Fibroblast of lung (primary cell): ENCODE results near the gene INS. TPM values are rescaled to one million over a fixed set of nuclear protein-coding genes. Genes with fewer than 3 reads are reported as not detected.
A peak's percentile ranks its signal among the peaks of the same experiment; 100 is the strongest.

Source experiments
- DNase-seq, 2 donors: peaks; one replicate each; pipeline versions ENCODE4 v3.0.0 to v3.0.0-alpha.2; 2010; ENCODE audit warnings: low read depth in 2 of 2
- H2AFZ ChIP-seq: 2 replicates; pipeline ENCODE4 v1.5.1; 2012; ENCODE audit warnings: low read length, control low read depth, inconsistent platforms
- H3K27ac ChIP-seq: 2 replicates; pipeline ENCODE4 v1.5.1; 2011; ENCODE audit warnings: low read length, control low read depth; ENCODE audit not compliant: insufficient read depth
- H3K27me3 ChIP-seq: 2 replicates; pipeline ENCODE4 v1.5.1; 2011; ENCODE audit warnings: mild to moderate bottlenecking, low read length; ENCODE audit not compliant: control insufficient read depth, insufficient read depth
- H3K36me3 ChIP-seq: 2 replicates; pipeline ENCODE4 v1.5.1; 2011; ENCODE audit warnings: low read length; ENCODE audit not compliant: control insufficient read depth, insufficient read depth
- H3K4me1 ChIP-seq: 2 replicates; pipeline ENCODE4 v1.5.1; 2011; ENCODE audit warnings: low read length; ENCODE audit not compliant: control insufficient read depth, insufficient read depth; ENCODE audit errors: extremely low read depth
- H3K4me2 ChIP-seq: 2 replicates; pipeline ENCODE4 v1.5.1; 2011; ENCODE audit warnings: low read length, control low read depth; ENCODE audit not compliant: insufficient read depth; ENCODE audit errors: extremely low read depth
- H3K4me3 ChIP-seq, 4 experiments: fragments of 200-600 bp in 1 of 4; sonication (generic) in 1 of 4; replicated peaks in 1 of 4; 2 replicates each; pipeline ENCODE4 v1.5.1; 2011 to 2016; ENCODE audit warnings: low read length in 4 of 4, low read depth in 3 of 4, mild to moderate bottlenecking in 3 of 4, control low read depth in 2 of 4, inconsistent platforms in 1 of 4, mixed read lengths in 1 of 4; ENCODE audit not compliant: insufficient read depth in 1 of 4; ENCODE audit errors: control extremely low read depth in 1 of 4
- H3K79me2 ChIP-seq: 2 replicates; pipeline ENCODE4 v1.5.1; 2012; ENCODE audit warnings: mild to moderate bottlenecking, low read length, inconsistent platforms; ENCODE audit not compliant: control insufficient read depth, insufficient read depth
- H3K9ac ChIP-seq: 2 replicates; pipeline ENCODE4 v1.5.1; 2011; ENCODE audit warnings: mild to moderate bottlenecking, low read length, control low read depth; ENCODE audit not compliant: insufficient read depth
- H3K9me3 ChIP-seq: 2 replicates; pipeline ENCODE4 v1.5.1; 2012; ENCODE audit warnings: low read depth, low read length; ENCODE audit not compliant: control insufficient read depth, insufficient read depth
- H4K20me1 ChIP-seq: 2 replicates; pipeline ENCODE4 v1.5.1; 2011; ENCODE audit warnings: low read length; ENCODE audit not compliant: control insufficient read depth, insufficient read depth; ENCODE audit errors: extremely low read depth
- EZH2 ChIP-seq: IDR thresholded peaks from 2 replicates; pipeline ENCODE4 v1.5.1; 2012; ENCODE audit warnings: low read length, control low read depth, mild to moderate bottlenecking; ENCODE audit errors: missing control alignments
- polyA plus RNA-seq, 2 donors: library from polyadenylated mRNA; depleted of rRNA in 1 of 2; stranded (reverse) in 1 of 2; unstranded in 1 of 2; fragments of >200 nt; gene quantifications; 2 replicates each; pipeline ENCODE4 v1.2.1, GENCODE V29; 2011 to 2012; ENCODE audit warnings: missing spikeins in 1 of 2
- total RNA-seq: library from RNA; depleted of rRNA; stranded (reverse); fragments of >200 nt; gene quantifications from 2 replicates; pipeline ENCODE4 v1.2.1, GENCODE V29; 2014
- TF ChIP-seq, protein P1 (sequence below), 2 donors: IDR thresholded peaks in 1 of 2; conservative IDR thresholded peaks in 1 of 2; 1 replicate in 1 of 2; 2 replicates in 1 of 2; pipeline ENCODE4 v1.5.1; 2011 to 2012; ENCODE audit warnings: low read length in 2 of 2, control low read depth in 1 of 2, inconsistent platforms in 1 of 2, low read depth in 1 of 2, mild to moderate bottlenecking in 1 of 2

Gene INS
- total and polyA plus RNA-seq, 2 donors (not counting 1 experiment from before 2014, with no cell fraction given): not detected

DNA sequence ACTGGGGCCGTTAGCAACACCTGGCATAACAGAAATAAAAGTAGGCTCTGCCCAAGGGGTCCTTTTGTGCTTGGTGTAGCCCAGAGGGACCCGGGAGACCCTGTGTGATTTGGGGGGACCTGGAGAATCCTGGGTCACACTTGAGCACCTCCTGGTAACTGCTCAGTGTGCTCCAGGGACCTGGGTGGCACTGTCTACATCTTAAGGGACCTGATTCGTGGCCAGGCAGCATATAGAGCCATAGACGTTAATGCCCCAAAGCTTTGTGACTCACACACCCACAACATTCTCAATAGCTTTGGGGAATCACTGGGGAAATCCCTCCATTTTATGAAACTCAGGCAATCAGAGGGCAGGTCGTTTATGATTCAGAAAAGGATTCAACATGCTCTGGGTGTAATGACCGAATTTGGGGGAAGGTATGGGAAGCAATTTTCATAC, 18.2 kb downstream of the INS start:
- no peak overlapping the region for H3K4me2 ChIP-seq
- H4K20me1 ChIP-seq: peaks cover 1% of the 10 kb centered on the region
- H3K4me3 ChIP-seq: no peak overlapping the region
- H3K27me3 ChIP-seq: peaks cover 45% of the 10 kb centered on the region
- DNase-seq: peak in 1 of 2 donors; percentile 22
- H3K27ac ChIP-seq: no peak overlapping the region
- H3K79me2 ChIP-seq: no peaks in the 10 kb centered on the region
- no peak overlapping the region for H3K9ac ChIP-seq
- H3K9me3 ChIP-seq: no peaks in the 10 kb centered on the region
- H2AFZ ChIP-seq: no peak overlapping the region
- H3K4me1 ChIP-seq: no peaks in the 10 kb centered on the region
- TF ChIP-seq EZH2: peak; percentile 71
- TF ChIP-seq, protein P1, sequence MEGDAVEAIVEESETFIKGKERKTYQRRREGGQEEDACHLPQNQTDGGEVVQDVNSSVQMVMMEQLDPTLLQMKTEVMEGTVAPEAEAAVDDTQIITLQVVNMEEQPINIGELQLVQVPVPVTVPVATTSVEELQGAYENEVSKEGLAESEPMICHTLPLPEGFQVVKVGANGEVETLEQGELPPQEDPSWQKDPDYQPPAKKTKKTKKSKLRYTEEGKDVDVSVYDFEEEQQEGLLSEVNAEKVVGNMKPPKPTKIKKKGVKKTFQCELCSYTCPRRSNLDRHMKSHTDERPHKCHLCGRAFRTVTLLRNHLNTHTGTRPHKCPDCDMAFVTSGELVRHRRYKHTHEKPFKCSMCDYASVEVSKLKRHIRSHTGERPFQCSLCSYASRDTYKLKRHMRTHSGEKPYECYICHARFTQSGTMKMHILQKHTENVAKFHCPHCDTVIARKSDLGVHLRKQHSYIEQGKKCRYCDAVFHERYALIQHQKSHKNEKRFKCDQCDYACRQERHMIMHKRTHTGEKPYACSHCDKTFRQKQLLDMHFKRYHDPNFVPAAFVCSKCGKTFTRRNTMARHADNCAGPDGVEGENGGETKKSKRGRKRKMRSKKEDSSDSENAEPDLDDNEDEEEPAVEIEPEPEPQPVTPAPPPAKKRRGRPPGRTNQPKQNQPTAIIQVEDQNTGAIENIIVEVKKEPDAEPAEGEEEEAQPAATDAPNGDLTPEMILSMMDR (conservative IDR thresholded peaks at IDR 0.05 in 1 of 2, IDR thresholded peaks at IDR 0.05 in 1 of 2; ENCODE audit: low read depth in 1 of 2, low read length in 2 of 2): no peak
- H3K36me3 ChIP-seq: no peaks in the 10 kb centered on the region

DNA sequence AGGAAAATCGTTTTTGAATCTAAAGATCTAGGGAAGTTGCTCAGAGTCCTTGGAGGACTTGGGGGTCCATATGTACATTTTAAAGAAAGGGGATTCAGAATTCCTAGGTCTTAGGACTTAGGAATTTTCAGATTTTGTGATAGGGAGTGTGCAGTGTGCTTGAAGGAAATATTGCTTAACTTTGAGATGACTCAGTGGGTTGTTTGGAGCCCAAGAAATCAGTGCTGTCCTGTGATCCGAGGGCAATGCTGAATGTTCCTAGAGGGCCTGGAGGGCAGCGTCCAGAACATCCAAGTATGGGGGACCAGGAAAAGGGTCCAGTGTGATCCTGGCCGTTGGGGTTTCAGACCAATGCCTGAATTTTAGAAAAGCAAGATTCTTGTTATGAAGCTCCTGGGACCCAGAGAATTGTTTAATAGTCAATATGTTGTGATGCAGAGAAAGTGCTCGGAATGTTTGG, 18.7 kb downstream of the INS start:
- H3K9ac ChIP-seq: no peak overlapping the region

DNA sequence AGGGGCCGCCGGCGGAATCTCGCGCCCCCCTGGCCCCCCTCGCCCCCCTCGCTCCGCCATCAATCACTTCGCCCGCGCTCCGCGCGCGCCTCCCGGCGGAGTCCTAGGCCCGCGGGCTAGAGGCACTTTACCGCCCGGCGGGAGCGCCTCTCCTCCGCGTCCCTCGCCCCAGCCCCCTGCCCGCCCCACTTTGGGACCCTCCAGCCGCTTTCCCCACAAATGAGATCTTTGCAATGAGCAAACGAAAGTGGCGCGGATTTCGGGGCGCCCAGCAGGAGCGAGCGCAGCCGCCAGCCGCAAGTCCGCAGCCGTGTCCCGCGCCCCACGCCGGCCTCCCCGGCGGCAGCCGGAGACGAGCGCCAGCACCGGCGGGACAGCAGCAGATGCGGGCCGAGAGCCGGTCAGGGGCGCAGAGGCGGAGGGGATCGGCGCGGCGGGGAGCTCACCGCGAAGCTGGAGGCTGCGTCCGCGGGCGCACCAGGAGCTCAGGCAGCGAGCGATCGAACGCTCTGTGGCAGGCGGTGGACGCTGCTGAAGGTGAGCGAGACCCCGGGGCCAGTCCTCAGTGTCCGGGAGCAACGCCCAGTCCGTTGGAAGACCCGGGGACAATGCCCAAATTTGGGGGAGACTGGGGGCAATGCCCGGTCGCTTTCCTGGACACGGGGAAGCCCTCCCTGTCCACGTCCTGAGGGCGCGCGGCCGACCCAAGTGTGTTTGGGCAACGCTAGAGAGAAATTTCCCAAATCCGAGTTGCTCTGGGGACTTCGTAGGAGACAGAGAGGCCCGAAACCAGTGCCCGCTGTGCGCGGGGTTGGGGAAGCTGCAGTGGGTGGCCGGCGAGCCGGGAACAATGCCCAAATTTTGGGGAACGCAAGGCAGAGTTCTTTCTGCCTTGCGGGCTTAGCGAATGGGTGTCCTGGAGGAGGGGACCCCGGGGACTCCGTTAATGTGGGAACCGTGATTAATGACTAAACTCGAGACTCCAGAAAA, 20.3 kb downstream of the INS start:
- TF ChIP-seq, protein P1 (conservative IDR thresholded peaks at IDR 0.05 in 1 of 2, IDR thresholded peaks at IDR 0.05 in 1 of 2; ENCODE audit: low read depth in 1 of 2, low read length in 2 of 2): no peak
- TF ChIP-seq EZH2: peak; percentile 91
- Histone ChIP-seq H4K20me1 (peaks cover 1% of the 10 kb centered on the region), H3K9me3 (no peaks in the 10 kb centered on the region), H3K4me1 (no peaks in the 10 kb centered on the region), H3K27ac (no peak overlapping the region), H3K79me2 (no peaks in the 10 kb centered on the region), H2AFZ (no peak overlapping the region), H3K36me3 (no peaks in the 10 kb centered on the region), H3K27me3 (peaks cover 47% of the 10 kb centered on the region), H3K4me2 (no peak overlapping the region), H3K9ac (no peak overlapping the region), H3K4me3 (no peak overlapping the region)
- no peak for DNase-seq

More for the DNA sequence above, 18.7 kb downstream of the INS start:
- H3K27me3 ChIP-seq: peaks cover 50% of the 10 kb centered on the region
- H3K9me3 ChIP-seq: no peaks in the 10 kb centered on the region
- peaks cover 1% of the 10 kb centered on the region for H4K20me1 ChIP-seq
- H3K79me2 ChIP-seq: no peaks in the 10 kb centered on the region
- H3K36me3 ChIP-seq: no peaks in the 10 kb centered on the region
- peak; percentile 14 to 48 for DNase-seq
- no peak overlapping the region for H3K27ac ChIP-seq
- no peak for TF ChIP-seq EZH2
- TF ChIP-seq, protein P1 (conservative IDR thresholded peaks at IDR 0.05 in 1 of 2, IDR thresholded peaks at IDR 0.05 in 1 of 2; ENCODE audit: low read depth in 1 of 2, low read length in 2 of 2): no peak
- H3K4me3 ChIP-seq: no peak overlapping the region
- no peaks in the 10 kb centered on the region for H3K4me1 ChIP-seq
- no peak overlapping the region for H3K4me2 ChIP-seq
- H2AFZ ChIP-seq: no peak overlapping the region
